Urothelium cell line (cell line): ENCODE results near the gene ADGRB2.

Experiments used
- DNase-seq: peaks from one replicate; pipeline ENCODE4 v3.0.0; 2011; ENCODE audit warnings: low spot score, mixed read lengths
- FAIRE-seq: peaks from 2 replicates; lab custom pipeline; 2011; peaks lifted over from hg19 to GRCh38; lab: Jason Lieb, UNC

The ADGRB2 gene

GRCh38 chr1:31768407-31768907, 4.3 kb upstream of the ADGRB2 start:
- no peak for FAIRE-seq
- no peak for DNase-seq

GRCh38 chr1:31767225-31767624, 3.1 kb upstream of the ADGRB2 start:
- FAIRE-seq (no peak), DNase-seq (no peak)

GRCh38 chr1:31765516-31765915, 1.4 kb upstream of the ADGRB2 start:
- DNase-seq = no peak
- no peak for FAIRE-seq

- peak; percentile 13 for FAIRE-seq
- no peak for DNase-seq
These were observed 914 bp upstream of the ADGRB2 start for GRCh38 chr1:31765041-31765467.

- FAIRE-seq (no peak), DNase-seq (peak; percentile 27)
These were observed 349 bp downstream of the ADGRB2 start for GRCh38 chr1:31763671-31764311.

GRCh38 chr1:31762726-31763670, 1.1 kb downstream of the ADGRB2 start:
- DNase-seq = peak; percentile 94

GRCh38 chr1:31762323-31762722, 1.8 kb downstream of the ADGRB2 start:
- DNase-seq (no peak), FAIRE-seq (peak; percentile 20)

More at GRCh38 chr1:31762726-31763670, 1.1 kb downstream of the ADGRB2 start:
- FAIRE-seq = peak; percentile 9

- DNase-seq (peak; percentile 24), FAIRE-seq (no peak)
These were observed 2.3 kb downstream of the ADGRB2 start for GRCh38 chr1:31761883-31762282.

GRCh38 chr1:31760471-31761470, 3.4 kb downstream of the ADGRB2 start:
- FAIRE-seq = peak; percentile 56

GRCh38 chr1:31759298-31760023, 4.7 kb downstream of the ADGRB2 start:
- no peak for FAIRE-seq
- DNase-seq = no peak

More at GRCh38 chr1:31760471-31761470, 3.4 kb downstream of the ADGRB2 start:
- DNase-seq = peak; percentile 86

GRCh38 chr1:31758823-31759222, 5.3 kb downstream of the ADGRB2 start:
- DNase-seq (no peak), FAIRE-seq (no peak)

- no peak for FAIRE-seq
These were observed 6.2 kb downstream of the ADGRB2 start for GRCh38 chr1:31757989-31758388.

GRCh38 chr1:31757204-31757679, 6.9 kb downstream of the ADGRB2 start:
- DNase-seq (no peak), FAIRE-seq (no peak)

More at GRCh38 chr1:31757989-31758388, 6.2 kb downstream of the ADGRB2 start:
- DNase-seq = no peak

GRCh38 chr1:31756578-31756977, 7.6 kb downstream of the ADGRB2 start:
- DNase-seq = no peak
- no peak for FAIRE-seq

GRCh38 chr1:31755850-31756492, 8.2 kb downstream of the ADGRB2 start:
- DNase-seq (no peak), FAIRE-seq (no peak)

GRCh38 chr1:31755197-31755611, 8.9 kb downstream of the ADGRB2 start:
- no peak for DNase-seq
- FAIRE-seq = no peak

GRCh38 chr1:31754397-31754796, 9.7 kb downstream of the ADGRB2 start:
- FAIRE-seq (no peak), DNase-seq (no peak)

- DNase-seq (peak; percentile 38), FAIRE-seq (no peak)
These were observed 10.3 kb downstream of the ADGRB2 start for GRCh38 chr1:31753707-31754349.
